ENCODE results near the gene TMEM259. TPM values are rescaled to one million over a fixed set of nuclear protein-coding genes. Genes with fewer than 3 reads are reported as not detected.

The TMEM259 gene
- total RNA-seq, 1 experiment from 2014 or later: 202 TPM

DNA sequence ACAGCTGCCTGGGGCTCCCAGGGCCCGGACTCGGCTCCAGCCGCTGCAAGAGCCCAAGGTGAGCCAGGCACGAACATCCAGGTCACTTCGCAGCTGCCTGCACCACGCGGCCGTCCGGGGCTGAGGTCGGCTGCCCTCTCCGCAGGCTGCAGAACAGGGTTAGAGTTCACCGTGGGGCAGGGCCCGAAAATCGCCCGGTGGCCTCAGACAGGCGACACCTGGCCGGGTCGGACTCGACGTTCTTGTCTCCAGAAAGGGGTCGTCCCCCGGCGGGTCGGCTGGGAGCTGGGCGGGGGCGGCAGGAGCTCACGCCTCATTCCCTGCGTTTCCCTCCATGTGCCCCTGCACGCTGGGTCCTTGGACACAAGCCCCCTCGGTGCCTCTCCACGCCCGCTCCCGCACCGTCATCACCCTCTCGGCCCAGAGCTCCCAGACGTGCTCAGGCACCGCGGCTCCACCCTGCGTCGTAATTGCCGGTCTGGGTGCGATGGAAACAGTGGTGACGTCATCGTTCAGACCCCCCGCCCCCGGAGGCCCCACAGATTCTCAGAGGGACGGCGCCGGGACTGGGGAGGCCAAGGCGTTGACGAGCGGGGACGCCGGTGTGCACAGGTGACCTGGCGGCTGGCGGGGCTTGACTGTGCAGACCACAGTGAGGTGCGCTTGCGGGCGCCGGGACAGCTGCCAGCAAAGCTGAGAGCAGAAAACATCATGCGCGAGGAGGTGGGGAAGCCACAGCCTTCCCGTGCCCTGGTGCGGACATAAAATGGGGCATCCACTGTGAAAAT lies 24.7 kb downstream of the TMEM259 start:
- BruUV-seq (replicated peaks): TSS peak; percentile 24
- peak overlapping the region; percentile 8; the same call in 1 of the 2 replicates for H3K27ac ChIP-seq (ENCODE audit: low read depth, low read length)
- H3K9me2 ChIP-seq (ENCODE audit: insufficient read depth): no peaks in the 10 kb centered on the region
- H4K20me1 ChIP-seq (ENCODE audit: insufficient read depth): peaks cover 6% of the 10 kb centered on the region; the same call in 1 of the 2 replicates
- TF ChIP-seq POLR2AphosphoS5 (IDR thresholded peaks at IDR 0.05; ENCODE audit: low read depth, low read length) (0 out of 2 replicates have a peak, but pooled peaks have one; percentile 16), SRF (IDR thresholded peaks at IDR 0.05; ENCODE audit: low read depth) (no peak), TCF7L2 (IDR thresholded peaks at IDR 0.05; ENCODE audit: borderline replicate concordance, extremely low read depth, insufficient read depth, insufficient read length) (peak; percentile 12)
- H3K9ac ChIP-seq (ENCODE audit: low read length): peak overlapping the region; percentile 41
- no peaks in the 10 kb centered on the region; the same call in 1 of the 2 replicates for H3K79me2 ChIP-seq (ENCODE audit: insufficient read depth, low read length)
- RAD21 ChIA-PET (ENCODE audit: low non-redundant PET in 1 of 2, low total read pairs in 2 of 2, uncharacterized antibody in 2 of 2, unreplicated experiment in 2 of 2): no interaction called here
- H3K9me3 ChIP-seq (ENCODE audit: control insufficient read depth in 1 of 2, insufficient read depth in 1 of 2, low read depth in 1 of 2, low read length in 2 of 2): no peaks in the 10 kb centered on the region
- H3K36me3 ChIP-seq (ENCODE audit: control insufficient read depth in 1 of 2, insufficient read depth in 2 of 2, low read length in 2 of 2): peaks cover 0 to 24% of the 10 kb centered on the region in 2 experiments; a peak in 2 of 4 replicates
- no peaks in the 10 kb centered on the region for H3K27me3 ChIP-seq (ENCODE audit: insufficient read depth, low read length)
- ATAC-seq (peak; percentile 49), DNase-seq (ENCODE audit: low read depth, low spot score) (no peak)
- POLR2A ChIA-PET: no interaction called here
- H3K4me2 ChIP-seq (ENCODE audit: low read length): peak overlapping the region; percentile 77
- intact Hi-C loops (cut with micrococcal nuclease): no loop called here
- CTCF ChIA-PET: no interaction called here
- peaks cover 7 to 27% of the 10 kb centered on the region in 2 experiments for H3K4me1 ChIP-seq (ENCODE audit: control insufficient read depth in 1 of 2, insufficient read depth in 2 of 2, low read length in 2 of 2)
- no peak overlapping the region for H2AFZ ChIP-seq (ENCODE audit: low read depth, low read length, poor library complexity, severe bottlenecking)
- H3K4me3 ChIP-seq (replicated peaks in 1 of 2; ENCODE audit: low read depth in 1 of 2, low read length in 2 of 2): peak overlapping the region; percentile 3 to 38; a peak in 2 of 4 replicates

DNA sequence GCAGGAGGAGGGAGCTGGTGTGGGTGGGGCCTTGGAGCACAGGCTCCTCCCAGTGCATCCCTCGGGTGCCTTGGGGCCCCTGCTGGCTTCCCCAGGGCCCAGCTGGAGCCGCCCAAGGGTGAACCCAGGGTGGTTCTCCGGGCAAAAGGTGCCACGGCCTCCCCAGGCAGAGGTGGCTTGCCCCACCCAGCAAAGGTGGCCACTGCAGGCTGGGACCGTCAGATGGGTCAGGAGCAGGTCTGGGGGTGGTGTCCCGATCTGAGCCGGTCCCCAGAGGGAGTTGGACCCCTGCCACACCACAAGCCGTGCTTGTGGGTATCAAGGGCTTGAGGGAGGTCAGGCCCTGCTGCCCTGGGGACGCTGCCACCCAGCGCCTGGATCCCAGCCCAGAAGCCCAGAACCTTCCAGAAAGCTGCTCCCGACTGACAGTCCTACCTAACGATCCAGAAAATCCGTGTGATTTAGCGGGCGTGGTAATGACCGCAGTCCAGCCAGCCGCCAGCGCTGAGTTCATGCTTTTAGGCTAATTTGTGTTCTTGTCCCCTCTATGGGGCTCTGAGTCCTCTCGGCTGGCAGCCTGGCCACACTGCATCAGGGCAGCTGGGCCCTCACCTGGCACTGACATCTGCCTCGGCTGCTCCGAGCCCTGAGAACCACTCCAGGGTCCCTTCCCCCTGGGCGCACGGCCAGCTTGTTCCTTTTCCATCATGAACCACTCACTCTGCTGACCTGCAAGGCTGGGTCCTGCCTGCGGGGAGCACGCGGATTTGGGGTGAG lies 25.7 kb downstream of the TMEM259 start:
- Histone ChIP-seq H3K27ac (ENCODE audit: low read depth, low read length) (no peak overlapping the region; the same call in 1 of the 2 replicates), H2AFZ (ENCODE audit: low read depth, low read length, poor library complexity, severe bottlenecking) (no peak overlapping the region), H3K36me3 (ENCODE audit: control insufficient read depth in 1 of 2, insufficient read depth in 2 of 2, low read length in 2 of 2) (peaks cover 5 to 33% of the 10 kb centered on the region in 2 experiments; a peak in 3 of 4 replicates), H3K9me3 (ENCODE audit: control insufficient read depth in 1 of 2, insufficient read depth in 1 of 2, low read depth in 1 of 2, low read length in 2 of 2) (no peaks in the 10 kb centered on the region), H3K27me3 (ENCODE audit: insufficient read depth, low read length) (no peaks in the 10 kb centered on the region), H3K4me3 (replicated peaks in 1 of 2; ENCODE audit: low read depth in 1 of 2, low read length in 2 of 2) (no peak overlapping the region), H3K4me2 (ENCODE audit: low read length) (no peak overlapping the region), H3K79me2 (ENCODE audit: insufficient read depth, low read length) (no peaks in the 10 kb centered on the region; the same call in 1 of the 2 replicates), H3K9ac (ENCODE audit: low read length) (no peak overlapping the region), H3K9me2 (ENCODE audit: insufficient read depth) (no peaks in the 10 kb centered on the region), H3K4me1 (ENCODE audit: control insufficient read depth in 1 of 2, insufficient read depth in 2 of 2, low read length in 2 of 2) (peaks cover 7 to 30% of the 10 kb centered on the region in 2 experiments), H4K20me1 (ENCODE audit: insufficient read depth) (peaks cover 6% of the 10 kb centered on the region; the same call in 1 of the 2 replicates)
- ChIA-PET CTCF (no interaction called here), POLR2A (no interaction called here), RAD21 (ENCODE audit: low non-redundant PET in 1 of 2, low total read pairs in 2 of 2, uncharacterized antibody in 2 of 2, unreplicated experiment in 2 of 2) (interaction anchor here in 1 of 2 experiments (0.5 kb wide), 1 partner anchor 381 kb away, joined by 6 read pairs; no protein-coding TSS in a partner anchor)
- ATAC-seq (0 out of 2 replicates have a peak, but pooled peaks have one; percentile 18), DNase-seq (ENCODE audit: low read depth, low spot score) (no peak)
- BruUV-seq (replicated peaks): no TSS peak
- intact Hi-C loops (cut with micrococcal nuclease): no loop called here
- TF ChIP-seq TCF7L2 (IDR thresholded peaks at IDR 0.05; ENCODE audit: borderline replicate concordance, extremely low read depth, insufficient read depth, insufficient read length) (no peak), POLR2A (IDR thresholded peaks at IDR 0.05; ENCODE audit: borderline replicate concordance, extremely low read depth, insufficient read depth, insufficient read length) (no peak), SRF (IDR thresholded peaks at IDR 0.05; ENCODE audit: low read depth) (no peak), CEBPB (IDR thresholded peaks at IDR 0.05; ENCODE audit: low read depth) (no peak)

Measured in HCT116 (cell line).